ENCODE measurements around the gene KLF5.

DNA sequence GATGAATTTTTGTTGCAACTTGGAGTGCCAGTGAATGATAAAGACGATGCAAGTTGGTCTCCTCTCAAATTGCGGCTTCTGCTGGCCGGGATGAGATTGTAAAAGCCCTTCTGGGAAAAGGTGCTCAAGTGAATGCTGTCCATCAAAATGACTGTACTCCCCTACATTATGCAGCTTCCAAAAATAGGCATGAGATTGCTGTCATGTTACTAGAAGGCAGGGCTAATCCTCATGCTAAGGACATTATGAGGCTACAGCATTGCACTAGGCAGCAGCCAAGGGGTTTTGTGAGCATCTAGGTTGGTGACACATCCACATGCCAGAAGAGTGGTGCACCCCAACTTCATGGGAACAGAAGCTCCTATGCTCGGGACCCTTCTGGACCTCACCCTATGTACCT lies 22.2 kb upstream of the KLF5 start:
- no peak for TF ChIP-seq EZH2 (IDR thresholded peaks at IDR 0.05; ENCODE audit: insufficient read depth, poor library complexity, severe bottlenecking)
- TF ChIP-seq EZH2phosphoT487 (IDR thresholded peaks at IDR 0.05; ENCODE audit: insufficient read depth, low read depth) = no peak

Data from GM23248 (cell line).